Measurements from ENCODE around the gene CASKIN2.
"Not testable (repeated sequence)": the region's sequence is repeated elsewhere in the genome, so short reads cannot be mapped to it uniquely, and the experiment has no call there.

Gene CASKIN2

GRCh38 chr17:75523647-75524046 is 8.3 kb upstream of the CASKIN2 start:
- DNase-seq (ENCODE audit: low read depth), result no peak

GRCh38 chr17:75521951-75522727 is 6.8 kb upstream of the CASKIN2 start:
- DNase-seq (ENCODE audit: low read depth), result no peak

DNA sequence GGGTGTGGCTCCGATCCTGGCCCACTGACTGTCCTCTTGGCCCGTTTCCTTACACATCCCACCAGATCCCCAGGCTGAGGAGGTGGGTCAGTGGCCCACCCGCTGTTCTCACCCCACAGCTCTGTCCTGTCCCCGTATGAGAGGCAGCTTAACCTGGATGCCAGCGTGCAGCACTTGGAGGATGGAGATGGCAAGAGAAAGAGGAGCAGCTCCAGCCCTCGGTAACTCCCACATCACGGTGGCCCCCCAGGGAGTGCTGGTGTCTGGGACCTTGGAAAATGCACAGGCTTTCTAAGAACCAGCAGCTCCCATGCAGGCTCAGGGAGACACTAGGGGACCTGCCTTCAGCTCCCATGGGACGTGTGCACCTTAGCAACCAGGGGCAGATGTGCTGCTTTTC is 6.0 kb upstream of the CASKIN2 start:
- DNase-seq (ENCODE audit: low read depth), result no peak

DNA sequence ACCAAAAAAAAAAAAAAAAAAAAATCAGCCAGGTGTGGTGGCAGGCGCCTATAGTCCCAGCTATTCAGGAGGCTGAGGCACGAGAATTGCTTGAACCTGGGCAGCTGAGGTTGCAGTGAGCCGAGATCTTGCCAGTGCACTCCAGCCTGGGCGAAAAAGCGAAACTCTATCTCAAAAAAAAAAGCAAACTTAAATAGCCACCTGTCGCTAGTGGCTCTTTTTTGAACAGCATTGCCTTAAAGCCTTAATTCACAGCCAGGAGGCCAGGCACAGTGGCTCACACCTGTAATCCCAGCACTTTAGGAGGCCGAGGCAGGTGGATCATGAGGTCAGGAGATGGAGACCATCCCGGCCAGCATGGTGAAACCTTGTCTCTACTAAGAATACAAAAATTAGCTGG is 5.1 kb upstream of the CASKIN2 start:
- not testable (repeated sequence) for DNase-seq (ENCODE audit: low read depth)

GRCh38 chr17:75518983-75519537 is 3.7 kb upstream of the CASKIN2 start:
- DNase-seq (ENCODE audit: low read depth), result no peak

- no peak for DNase-seq (ENCODE audit: low read depth)
These were observed 2.9 kb upstream of the CASKIN2 start for GRCh38 chr17:75518201-75518600.

- DNase-seq (ENCODE audit: low read depth), result no peak
These were observed 2.0 kb upstream of the CASKIN2 start for GRCh38 chr17:75517297-75517865.

- DNase-seq (ENCODE audit: low read depth), result peak; percentile 20
These were observed 1.4 kb upstream of the CASKIN2 start for GRCh38 chr17:75516619-75517296.

DNA sequence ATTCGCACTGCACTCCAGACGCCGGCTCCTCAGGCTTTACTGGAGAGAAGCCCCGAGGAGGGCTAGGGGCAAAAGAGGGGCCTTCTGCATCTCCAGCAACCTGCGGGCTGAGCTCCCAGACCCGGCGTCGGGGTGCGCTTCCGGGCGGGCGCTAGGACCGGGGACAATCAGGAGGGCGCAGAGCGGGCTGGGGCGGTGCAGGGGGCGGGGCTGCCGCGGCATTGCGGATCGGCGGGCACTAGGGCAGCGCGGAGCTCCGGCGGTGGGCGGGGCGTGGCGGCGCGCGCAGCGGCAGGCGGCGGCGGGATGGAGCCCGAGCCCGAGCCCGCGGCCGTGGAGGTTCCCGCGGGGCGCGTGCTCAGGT is 900 bp upstream of the CASKIN2 start, which contains the start of gene TSEN54:
TSEN54 (plus strand) TSS at position 274 of the 364 bp plus-strand sequence; CDS start at position 307, 33 bp downstream.
- DNase-seq (ENCODE audit: low read depth), result peak; percentile 92

GRCh38 chr17:75514919-75515495 is 330 bp downstream of the CASKIN2 start:
- no peak for DNase-seq (ENCODE audit: low read depth)

DNA sequence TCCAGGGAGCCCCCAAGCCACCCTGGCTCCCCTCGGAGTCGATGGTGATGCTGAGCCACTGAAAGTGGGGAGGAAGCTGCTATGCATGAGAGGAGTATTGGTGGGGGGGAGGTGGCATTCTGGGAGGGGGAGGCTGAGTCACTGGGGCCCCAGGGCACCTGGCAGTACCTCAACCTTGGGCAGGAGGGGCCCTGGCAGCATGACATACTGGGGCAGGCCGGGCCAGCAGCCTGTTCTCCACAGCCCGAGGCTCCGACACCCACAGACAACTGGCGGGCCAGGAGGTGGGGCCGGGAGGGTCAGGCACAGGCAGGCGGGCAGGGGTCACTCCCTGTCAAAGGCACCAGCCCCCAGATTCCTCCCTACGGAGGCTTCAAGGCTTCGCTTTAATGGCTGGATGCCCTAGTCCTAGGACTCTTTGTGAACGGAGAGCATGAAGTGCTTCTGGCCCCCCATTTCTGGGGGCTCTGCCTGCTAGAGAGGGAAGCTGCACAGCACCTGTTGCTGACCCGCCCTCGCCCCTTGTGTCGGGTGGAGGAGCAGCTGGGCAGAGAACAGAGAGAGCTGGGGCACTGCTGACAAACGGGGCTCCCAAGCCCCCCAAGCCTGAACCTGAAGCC is 928 bp downstream of the CASKIN2 start:
- DNase-seq (ENCODE audit: low read depth), result no peak

DNA sequence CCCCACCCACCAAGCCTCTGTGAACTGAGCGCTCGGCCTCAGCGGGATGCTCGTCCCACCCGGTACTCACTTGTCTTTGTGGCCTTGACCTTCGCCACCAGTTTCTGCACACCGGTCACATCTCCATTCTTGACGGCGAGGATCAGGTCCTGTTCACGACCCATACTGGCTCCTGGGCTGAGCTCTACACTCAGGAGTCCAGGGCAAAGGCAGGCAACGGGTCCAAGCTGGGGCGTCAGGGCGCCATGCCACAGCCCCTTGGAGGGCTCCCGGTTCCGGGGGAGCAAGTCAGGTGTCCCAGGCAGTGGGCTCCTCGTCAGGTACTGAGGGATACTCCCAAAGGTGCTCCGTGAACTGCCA is 1.7 kb downstream of the CASKIN2 start:
- no peak for DNase-seq (ENCODE audit: low read depth)

- DNase-seq (ENCODE audit: low read depth), result no peak
These were observed 2.3 kb downstream of the CASKIN2 start for GRCh38 chr17:75512926-75513640.

- DNase-seq (ENCODE audit: low read depth), result no peak
These were observed 3.4 kb downstream of the CASKIN2 start for GRCh38 chr17:75511610-75512575.

GRCh38 chr17:75511270-75511609 is 4.1 kb downstream of the CASKIN2 start:
- no peak for DNase-seq (ENCODE audit: low read depth)

- DNase-seq (ENCODE audit: low read depth), result no peak
These were observed 5.6 kb downstream of the CASKIN2 start for GRCh38 chr17:75509528-75510258.

DNA sequence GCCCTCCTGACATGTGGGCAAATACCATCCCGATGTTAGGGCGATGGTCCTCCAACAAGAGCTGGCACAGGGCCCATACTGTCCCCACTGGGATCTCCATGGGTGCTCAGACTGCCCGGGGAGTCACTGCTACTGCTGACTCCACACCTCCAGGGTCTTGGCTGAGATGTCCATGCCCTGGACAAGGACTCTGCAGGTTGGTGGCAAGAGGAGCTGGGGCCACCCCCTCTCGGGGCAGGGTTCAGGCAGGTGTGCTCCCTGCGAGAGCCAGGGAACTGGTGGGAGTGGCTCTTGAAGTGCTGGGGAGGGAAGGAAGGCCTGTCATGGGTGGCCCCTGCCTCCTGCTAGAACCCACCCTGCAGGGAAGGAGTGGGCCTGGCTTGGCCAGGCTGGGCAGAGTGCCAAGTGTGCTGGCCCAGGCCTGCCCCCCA is 6.4 kb downstream of the CASKIN2 start:
- no peak for DNase-seq (ENCODE audit: low read depth)

- no peak for DNase-seq (ENCODE audit: low read depth)
These were observed 7.3 kb downstream of the CASKIN2 start for GRCh38 chr17:75507733-75508719.
